NCI-H748 (cell line): ENCODE results near the gene PCCB.
"Not testable (repeated sequence)": the region's sequence is repeated elsewhere in the genome, so short reads cannot be mapped to it uniquely, and the experiment has no call there.

ENCODE experiments used
- DNase-seq: peaks from one replicate; lab custom pipeline; 2025; ENCODE audit not compliant: unreplicated experiment; lab: John Stamatoyannopoulos, UW

The PCCB gene

GRCh38 chr3:136311968-136312367 is 61.8 kb downstream of the PCCB start:
- no peak for DNase-seq

GRCh38 chr3:136326316-136326715 is 76.2 kb downstream of the PCCB start:
- no peak for DNase-seq

GRCh38 chr3:136327671-136328070 is 77.5 kb downstream of the PCCB start:
- DNase-seq: no peak

- DNase-seq: no peak
These were observed 79.5 kb downstream of the PCCB start for GRCh38 chr3:136329593-136329992.

- no peak for DNase-seq
These were observed 80.8 kb downstream of the PCCB start for GRCh38 chr3:136330900-136331299.

GRCh38 chr3:136332302-136332701 is 82.2 kb downstream of the PCCB start:
- DNase-seq: no peak

GRCh38 chr3:136332776-136333175 is 82.6 kb downstream of the PCCB start:
- no peak for DNase-seq

- DNase-seq: no peak
These were observed 84.1 kb downstream of the PCCB start for GRCh38 chr3:136334209-136334608.

GRCh38 chr3:136334726-136335125 is 84.6 kb downstream of the PCCB start:
- not testable (repeated sequence) for DNase-seq

- no peak for DNase-seq
These were observed 86.4 kb downstream of the PCCB start for GRCh38 chr3:136336329-136337100.

- peak; percentile 57 for DNase-seq
These were observed 93.3 kb downstream of the PCCB start for GRCh38 chr3:136343446-136343845.

GRCh38 chr3:136343873-136344555 is 93.9 kb downstream of the PCCB start:
- peak; percentile 65 for DNase-seq

- no peak for DNase-seq
These were observed 96.3 kb downstream of the PCCB start for GRCh38 chr3:136346486-136346885.

- DNase-seq: no peak
These were observed 100.0 kb downstream of the PCCB start for GRCh38 chr3:136350132-136350531.

- DNase-seq: no peak
These were observed 100.4 kb downstream of the PCCB start for GRCh38 chr3:136350557-136350956.

GRCh38 chr3:136351351-136351750 is 101.2 kb downstream of the PCCB start:
- DNase-seq: no peak

- DNase-seq: no peak
These were observed 101.8 kb downstream of the PCCB start for GRCh38 chr3:136351905-136352304.

- DNase-seq: no peak
These were observed 103.3 kb downstream of the PCCB start for GRCh38 chr3:136353461-136353860.

- no peak for DNase-seq
These were observed 116.1 kb downstream of the PCCB start for GRCh38 chr3:136366289-136366688.

- not testable (repeated sequence) for DNase-seq
These were observed 125.7 kb downstream of the PCCB start for GRCh38 chr3:136375800-136376199.

GRCh38 chr3:136377508-136377907 is 127.4 kb downstream of the PCCB start:
- no peak for DNase-seq

- no peak for DNase-seq
These were observed 127.9 kb downstream of the PCCB start for GRCh38 chr3:136378011-136378410.
